ENCODE data around the gene MAD1L1.

- TF ChIP-seq CTCF (IDR thresholded peaks at IDR 0.05) = no peak
- no peak for TF ChIP-seq POLR2AphosphoS5 (IDR thresholded peaks at IDR 0.05)
Observed at GRCh38 chr7:2278026-2278425, 45.3 kb upstream of the MAD1L1 start.
